Measurements from ENCODE around the gene POU2F2.

DNA sequence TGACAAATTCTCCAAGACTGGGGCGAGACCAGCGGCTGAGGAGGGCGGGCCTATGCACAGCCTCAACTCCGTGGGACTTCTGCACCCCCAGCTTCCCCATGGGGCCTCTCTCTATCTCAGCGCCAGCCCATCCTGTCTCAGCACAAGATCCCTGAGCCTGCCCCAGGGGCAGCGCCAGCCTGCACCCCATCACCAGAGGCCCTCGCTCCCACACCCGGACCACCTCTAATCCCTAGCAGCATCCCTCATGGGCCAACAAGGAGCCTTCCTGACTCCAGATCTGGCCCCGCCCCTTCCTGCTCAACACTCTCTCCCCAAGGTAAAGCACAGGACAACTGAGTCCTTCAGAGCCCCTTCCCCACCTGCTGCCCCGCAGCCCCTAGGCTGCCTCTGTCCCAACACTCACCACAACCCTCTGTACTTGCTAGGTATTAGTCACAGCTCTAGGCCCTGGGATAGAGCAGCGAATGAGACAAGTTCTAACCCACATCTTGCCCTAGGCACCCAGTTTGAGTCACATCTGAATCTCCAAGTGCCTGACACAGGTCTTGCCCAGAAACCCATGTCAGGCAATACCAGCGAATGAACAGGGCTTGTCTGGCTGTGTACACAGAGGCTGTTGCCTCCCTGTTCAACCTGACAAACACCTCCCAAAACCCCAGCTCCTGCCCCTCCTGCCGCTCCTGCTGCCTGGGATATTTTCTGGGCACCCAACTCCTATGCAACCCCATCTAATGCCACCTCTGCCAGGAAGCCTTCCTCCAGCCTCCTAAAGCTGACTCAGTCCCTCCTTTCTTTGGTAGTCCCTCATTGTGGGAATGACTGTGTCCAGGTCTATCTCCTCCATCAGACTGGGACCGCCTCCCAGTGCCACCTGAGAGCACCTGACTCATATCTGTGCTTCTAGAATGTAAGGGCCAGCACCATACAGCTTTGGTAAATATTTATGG, 80.8 kb downstream of the POU2F2 start:
- TF ChIP-seq POLR2AphosphoS5 (IDR thresholded peaks at IDR 0.05; ENCODE audit: borderline replicate concordance, low read depth, low read length) (no peak), EZH2 (IDR thresholded peaks at IDR 0.05) (no peak)
